Measurements from ENCODE around the gene MTHFSD. TPM values are rescaled to one million over a fixed set of nuclear protein-coding genes. Genes with fewer than 3 reads are reported as not detected.

The MTHFSD gene
- total and polyA plus RNA-seq, 2 donors, result 11.0 to 18.4 TPM

GRCh38 chr16:86497551-86498021, 57.4 kb downstream of the MTHFSD start:
- no peak overlapping the region for H3K4me3 ChIP-seq (ENCODE audit: low read length in 2 of 2)
- peaks cover 0 to 2% of the 10 kb centered on the region in 2 donors for H3K9me3 ChIP-seq (ENCODE audit: control insufficient read depth in 2 of 2, insufficient read depth in 1 of 2, low read length in 1 of 2)
- H3K27ac ChIP-seq (ENCODE audit: low read depth in 1 of 2, low read length in 1 of 2), result no peak overlapping the region
- DNase-seq (ENCODE audit: low read depth in 6 of 9, low spot score in 9 of 9), result no peak
- peaks cover 96 to 100% of the 10 kb centered on the region in 2 donors for H3K27me3 ChIP-seq (ENCODE audit: control insufficient read depth in 2 of 2, insufficient read depth in 1 of 2, low read length in 1 of 2)
- no peaks in the 10 kb centered on the region for H3K36me3 ChIP-seq (ENCODE audit: control insufficient read depth in 2 of 2, insufficient read depth in 2 of 2, low read length in 1 of 2)
- 8% methylated on average over 44 of the region's 44 CpGs for WGBS
- H3K4me1 ChIP-seq (ENCODE audit: control insufficient read depth in 2 of 2, insufficient read depth in 2 of 2, low read length in 2 of 2), result no peaks in the 10 kb centered on the region

- Histone ChIP-seq H3K4me1 (ENCODE audit: control insufficient read depth in 2 of 2, insufficient read depth in 2 of 2, low read length in 2 of 2) (no peaks in the 10 kb centered on the region), H3K27ac (ENCODE audit: low read depth in 1 of 2, low read length in 1 of 2) (no peak overlapping the region), H3K9me3 (ENCODE audit: control insufficient read depth in 2 of 2, insufficient read depth in 1 of 2, low read length in 1 of 2) (peaks cover 0 to 2% of the 10 kb centered on the region in 2 donors), H3K4me3 (ENCODE audit: low read length in 2 of 2) (no peak overlapping the region), H3K36me3 (ENCODE audit: control insufficient read depth in 2 of 2, insufficient read depth in 2 of 2, low read length in 1 of 2) (no peaks in the 10 kb centered on the region), H3K27me3 (ENCODE audit: control insufficient read depth in 2 of 2, insufficient read depth in 1 of 2, low read length in 1 of 2) (peaks cover 96 to 98% of the 10 kb centered on the region in 2 donors)
- DNase-seq (ENCODE audit: low read depth in 6 of 9, low spot score in 9 of 9), result no peak
- 7% methylated on average over 45 of the region's 45 CpGs for WGBS
Observed at GRCh38 chr16:86496929-86497461, 58.0 kb downstream of the MTHFSD start.

GRCh38 chr16:86496262-86496928, 58.6 kb downstream of the MTHFSD start:
- Histone ChIP-seq H3K27ac (ENCODE audit: low read depth in 1 of 2, low read length in 1 of 2) (no peak overlapping the region), H3K36me3 (ENCODE audit: control insufficient read depth in 2 of 2, insufficient read depth in 2 of 2, low read length in 1 of 2) (no peaks in the 10 kb centered on the region), H3K4me3 (ENCODE audit: low read length in 2 of 2) (no peak overlapping the region), H3K4me1 (ENCODE audit: control insufficient read depth in 2 of 2, insufficient read depth in 2 of 2, low read length in 2 of 2) (no peaks in the 10 kb centered on the region), H3K9me3 (ENCODE audit: control insufficient read depth in 2 of 2, insufficient read depth in 1 of 2, low read length in 1 of 2) (peaks cover 0 to 2% of the 10 kb centered on the region in 2 donors), H3K27me3 (ENCODE audit: control insufficient read depth in 2 of 2, insufficient read depth in 1 of 2, low read length in 1 of 2) (peaks cover 93 to 98% of the 10 kb centered on the region in 2 donors)
- no peak for DNase-seq (ENCODE audit: low read depth in 6 of 9, low spot score in 9 of 9)
- WGBS, result 7% methylated on average over 34 of the region's 34 CpGs

GRCh38 chr16:86495756-86496261, 59.2 kb downstream of the MTHFSD start:
- Histone ChIP-seq H3K4me1 (ENCODE audit: control insufficient read depth in 2 of 2, insufficient read depth in 2 of 2, low read length in 2 of 2) (no peaks in the 10 kb centered on the region), H3K36me3 (ENCODE audit: control insufficient read depth in 2 of 2, insufficient read depth in 2 of 2, low read length in 1 of 2) (no peaks in the 10 kb centered on the region), H3K27ac (ENCODE audit: low read depth in 1 of 2, low read length in 1 of 2) (no peak overlapping the region), H3K4me3 (ENCODE audit: low read length in 2 of 2) (no peak overlapping the region), H3K27me3 (ENCODE audit: control insufficient read depth in 2 of 2, insufficient read depth in 1 of 2, low read length in 1 of 2) (peaks cover 89 to 98% of the 10 kb centered on the region in 2 donors), H3K9me3 (ENCODE audit: control insufficient read depth in 2 of 2, insufficient read depth in 1 of 2, low read length in 1 of 2) (peaks cover 0 to 2% of the 10 kb centered on the region in 2 donors)
- no peak for DNase-seq (ENCODE audit: low read depth in 6 of 9, low spot score in 9 of 9)
- 15% methylated on average over 16 of the region's 16 CpGs for WGBS

- Histone ChIP-seq H3K27ac (ENCODE audit: low read depth in 1 of 2, low read length in 1 of 2) (no peak overlapping the region), H3K27me3 (ENCODE audit: control insufficient read depth in 2 of 2, insufficient read depth in 1 of 2, low read length in 1 of 2) (peaks cover 84 to 98% of the 10 kb centered on the region in 2 donors), H3K36me3 (ENCODE audit: control insufficient read depth in 2 of 2, insufficient read depth in 2 of 2, low read length in 1 of 2) (no peaks in the 10 kb centered on the region), H3K4me1 (ENCODE audit: control insufficient read depth in 2 of 2, insufficient read depth in 2 of 2, low read length in 2 of 2) (no peaks in the 10 kb centered on the region), H3K9me3 (ENCODE audit: control insufficient read depth in 2 of 2, insufficient read depth in 1 of 2, low read length in 1 of 2) (peaks cover 0 to 2% of the 10 kb centered on the region in 2 donors), H3K4me3 (ENCODE audit: low read length in 2 of 2) (no peak overlapping the region)
- WGBS, result 12% methylated on average over 10 of the region's 10 CpGs
- DNase-seq (ENCODE audit: low read depth in 6 of 9, low spot score in 9 of 9), result no peak
Observed at GRCh38 chr16:86495357-86495701, 59.7 kb downstream of the MTHFSD start.

- no peak overlapping the region for H3K27ac ChIP-seq (ENCODE audit: low read depth in 1 of 2, low read length in 1 of 2)
- DNase-seq (ENCODE audit: low read depth in 6 of 9, low spot score in 9 of 9), result no peak
Observed at GRCh38 chr16:86494565-86495356, 60.3 kb downstream of the MTHFSD start.

GRCh38 chr16:86494039-86494564, 60.9 kb downstream of the MTHFSD start:
- 9% methylated on average over 22 of the region's 22 CpGs for WGBS
- Histone ChIP-seq H3K9me3 (ENCODE audit: control insufficient read depth in 2 of 2, insufficient read depth in 1 of 2, low read length in 1 of 2) (peaks cover 0 to 2% of the 10 kb centered on the region in 2 donors), H3K27ac (ENCODE audit: low read depth in 1 of 2, low read length in 1 of 2) (no peak overlapping the region), H3K27me3 (ENCODE audit: control insufficient read depth in 2 of 2, insufficient read depth in 1 of 2, low read length in 1 of 2) (peaks cover 75 to 95% of the 10 kb centered on the region in 2 donors), H3K4me1 (ENCODE audit: control insufficient read depth in 2 of 2, insufficient read depth in 2 of 2, low read length in 2 of 2) (no peaks in the 10 kb centered on the region), H3K36me3 (ENCODE audit: control insufficient read depth in 2 of 2, insufficient read depth in 2 of 2, low read length in 1 of 2) (no peaks in the 10 kb centered on the region), H3K4me3 (ENCODE audit: low read length in 2 of 2) (no peak overlapping the region)
- no peak for DNase-seq (ENCODE audit: low read depth in 6 of 9, low spot score in 9 of 9)

More at GRCh38 chr16:86494565-86495356, 60.3 kb downstream of the MTHFSD start:
- 9% methylated on average over 54 of the region's 54 CpGs for WGBS
- peaks cover 82 to 97% of the 10 kb centered on the region in 2 donors for H3K27me3 ChIP-seq (ENCODE audit: control insufficient read depth in 2 of 2, insufficient read depth in 1 of 2, low read length in 1 of 2)
- H3K4me3 ChIP-seq (ENCODE audit: low read length in 2 of 2), result no peak overlapping the region
- no peaks in the 10 kb centered on the region for H3K36me3 ChIP-seq (ENCODE audit: control insufficient read depth in 2 of 2, insufficient read depth in 2 of 2, low read length in 1 of 2)
- no peaks in the 10 kb centered on the region for H3K4me1 ChIP-seq (ENCODE audit: control insufficient read depth in 2 of 2, insufficient read depth in 2 of 2, low read length in 2 of 2)
- peaks cover 0 to 2% of the 10 kb centered on the region in 2 donors for H3K9me3 ChIP-seq (ENCODE audit: control insufficient read depth in 2 of 2, insufficient read depth in 1 of 2, low read length in 1 of 2)

- 44% methylated on average over 9 of the region's 9 CpGs for WGBS
Observed at GRCh38 chr16:86492961-86493629, 61.9 kb downstream of the MTHFSD start.

More at GRCh38 chr16:86492961-86493629, 61.9 kb downstream of the MTHFSD start:
- peaks cover 0 to 2% of the 10 kb centered on the region in 2 donors for H3K9me3 ChIP-seq (ENCODE audit: control insufficient read depth in 2 of 2, insufficient read depth in 1 of 2, low read length in 1 of 2)
- no peak overlapping the region for H3K27ac ChIP-seq (ENCODE audit: low read depth in 1 of 2, low read length in 1 of 2)
- H3K36me3 ChIP-seq (ENCODE audit: control insufficient read depth in 2 of 2, insufficient read depth in 2 of 2, low read length in 1 of 2), result no peaks in the 10 kb centered on the region
- H3K4me1 ChIP-seq (ENCODE audit: control insufficient read depth in 2 of 2, insufficient read depth in 2 of 2, low read length in 2 of 2), result no peaks in the 10 kb centered on the region
- H3K4me3 ChIP-seq (ENCODE audit: low read length in 2 of 2), result no peak overlapping the region
- H3K27me3 ChIP-seq (ENCODE audit: control insufficient read depth in 2 of 2, insufficient read depth in 1 of 2, low read length in 1 of 2), result peaks cover 65 to 94% of the 10 kb centered on the region in 2 donors
- DNase-seq (ENCODE audit: low read depth in 6 of 9, low spot score in 9 of 9), result no peak
